ENCODE data around the gene LYPD3. TPM values are rescaled to one million over a fixed set of nuclear protein-coding genes. Genes with fewer than 3 reads are reported as not detected.

Gene LYPD3
- polyA plus RNA-seq, 1 of the 3 experiments (the other 2 are of a cell fraction), result 4.2 TPM

- H3K9me3 ChIP-seq, result no peaks in the 10 kb centered on the region
- H4K20me1 ChIP-seq (ENCODE audit: insufficient read depth), result peaks cover under 1% of the 10 kb centered on the region; the same call in 1 of the 2 replicates
- peaks cover 7% of the 10 kb centered on the region for H3F3A ChIP-seq (replicated peaks; ENCODE audit: insufficient read depth)
- 38% methylated on average over 2 of the region's 2 CpGs for WGBS (ENCODE audit: low lambda C conversion rate)
- no peak overlapping the region for H3K4me2 ChIP-seq
- no peak overlapping the region for H3K4me3 ChIP-seq (ENCODE audit: low read depth in 2 of 2, low read length in 1 of 2)
- no peak overlapping the region for H3K27ac ChIP-seq (ENCODE audit: low read depth in 2 of 2, low read length in 1 of 2)
- H3K9ac ChIP-seq, result no peak overlapping the region
- DNase-seq, result no peak
- no peaks in the 10 kb centered on the region for H3K79me2 ChIP-seq (ENCODE audit: insufficient read depth)
- POLR2A ChIA-PET, result interaction anchor here (1.2 kb wide), 1 partner anchor 1131 kb away, joined by 3 read pairs; the partner anchor contains the start of genes PAFAH1B3 and PRR19
- CTCF ChIA-PET, result interaction anchor here (0.8 to 19.6 kb wide), 16 partner anchors 9 to 160 kb away, joined by 3 to 632 read pairs (median 4); partner anchors contain the start of genes ETHE1, PHLDB3 and ZNF575
- no peaks in the 10 kb centered on the region for H3K36me3 ChIP-seq (replicated peaks in 1 of 2; ENCODE audit: control insufficient read depth in 1 of 2, insufficient read depth in 2 of 2, low read length in 1 of 2)
- no peaks in the 10 kb centered on the region for H3K9me2 ChIP-seq
- TF ChIP-seq MAX (IDR thresholded peaks at IDR 0.05; ENCODE audit: low read depth), result no peak
- no peak for TF ChIP-seq GATA2 (CRISPR knock-in tag; IDR thresholded peaks at IDR 0.05)
- no peak for TF ChIP-seq RFX5 (IDR thresholded peaks at IDR 0.05; ENCODE audit: low read length)
- no peak for TF ChIP-seq TEAD4 (IDR thresholded peaks at IDR 0.05; ENCODE audit: borderline replicate concordance, insufficient read depth)
- TF ChIP-seq YY1 (IDR thresholded peaks at IDR 0.05; ENCODE audit: low read depth), result no peak
- TF ChIP-seq REST (IDR thresholded peaks at IDR 0.05; ENCODE audit: low read depth, low read length), result no peak
- TF ChIP-seq USF1 (IDR thresholded peaks at IDR 0.05; ENCODE audit: borderline replicate concordance, low read depth), result no peak
- no peak for TF ChIP-seq FOXM1 (IDR thresholded peaks at IDR 0.05; ENCODE audit: low read depth)
- TF ChIP-seq EZH2phosphoT487 (IDR thresholded peaks at IDR 0.05; ENCODE audit: borderline replicate concordance, low read depth), result no peak
- no peak for TF ChIP-seq USF2 (IDR thresholded peaks at IDR 0.05; ENCODE audit: borderline replicate concordance, low read depth, low read length)
- TF ChIP-seq PBX3 (IDR thresholded peaks at IDR 0.05), result no peak
- TF ChIP-seq MXI1 (IDR thresholded peaks at IDR 0.05; ENCODE audit: low read depth, low read length), result no peak
- TF ChIP-seq RXRA (IDR thresholded peaks at IDR 0.05; ENCODE audit: borderline replicate concordance, low read depth), result no peak
- TF ChIP-seq EP300 (IDR thresholded peaks at IDR 0.05; ENCODE audit: borderline replicate concordance in 1 of 2, low read depth in 1 of 2, low read length in 1 of 2), result no peak
- H3K27me3 ChIP-seq (ENCODE audit: insufficient read depth), result peaks cover 17% of the 10 kb centered on the region; the same call in 1 of the 2 replicates
- peaks cover 0 to 2% of the 10 kb centered on the region in 2 experiments; a peak in 1 of 4 replicates for H3K4me1 ChIP-seq (ENCODE audit: control insufficient read depth in 1 of 2, insufficient read depth in 2 of 2, low read depth in 1 of 2, low read length in 1 of 2)
- no peak overlapping the region for H2AFZ ChIP-seq (ENCODE audit: low read depth)
Observed at GRCh38 chr19:43433358-43433673, 32.1 kb downstream of the LYPD3 start.

Data from SK-N-SH (cell line).